GM23338 (cell line): Measurements from ENCODE around the gene RAB41.
"Not testable (repeated sequence)": the region's sequence is repeated elsewhere in the genome, so short reads cannot be mapped to it uniquely, and the experiment has no call there.

Source experiments
- CREB1 ChIP-seq: fragments of 250-450 bp; sonication (Bioruptor Pico); IDR thresholded peaks from 2 replicates; pipeline ENCODE4 v1.5.0; 2020; ENCODE audit warnings: low read depth, mild to moderate bottlenecking, moderate library complexity
- CTCF ChIP-seq, 2 experiments: fragments of 200-600 bp in 1 of 2; sonication (generic) in 1 of 2; conservative IDR thresholded peaks; 2 replicates each; pipeline versions ENCODE4 v1.5.1 to v1.6.1; 2016 to 2017; ENCODE audit warnings: antibody characterized with exemption in 2 of 2, low read depth in 2 of 2, mild to moderate bottlenecking in 2 of 2, moderate library complexity in 1 of 2
- ETS1 ChIP-seq: IDR thresholded peaks from 2 replicates; pipeline ENCODE4 v1.6.1; 2016; ENCODE audit warnings: antibody characterized with exemption
- EZH2 ChIP-seq: fragments of 200-600 bp; sonication (generic); IDR thresholded peaks from one replicate; pipeline ENCODE4 v1.8.0; 2017; ENCODE audit warnings: antibody characterized with exemption, mild to moderate bottlenecking, low read depth; ENCODE audit not compliant: unreplicated experiment
- EZH2phosphoT487 ChIP-seq: fragments of 200-600 bp; sonication (generic); IDR thresholded peaks from one replicate; pipeline ENCODE4 v1.8.1; 2018; ENCODE audit warnings: antibody characterized with exemption; ENCODE audit not compliant: unreplicated experiment
- JUNB ChIP-seq: IDR thresholded peaks from one replicate; pipeline ENCODE4 v1.6.1; 2016; ENCODE audit warnings: antibody characterized with exemption; ENCODE audit not compliant: unreplicated experiment
- NANOG ChIP-seq: IDR thresholded peaks from 2 replicates; pipeline ENCODE4 v1.6.1; 2016; ENCODE audit warnings: antibody characterized with exemption, borderline replicate concordance
- POLR2AphosphoS5 ChIP-seq: IDR thresholded peaks from 2 replicates; pipeline ENCODE4 v1.6.1; 2016; ENCODE audit warnings: antibody characterized with exemption, low read depth
- REST ChIP-seq: IDR thresholded peaks from one replicate; pipeline ENCODE4 v1.6.1; 2018; ENCODE audit warnings: antibody characterized with exemption; ENCODE audit not compliant: unreplicated experiment
- STAT1 ChIP-seq: IDR thresholded peaks from one replicate; pipeline ENCODE4 v1.6.1; 2016; ENCODE audit warnings: antibody characterized with exemption; ENCODE audit not compliant: unreplicated experiment
- ZNF114 ChIP-seq: fragments of 250-450 bp; sonication (Bioruptor Pico); IDR thresholded peaks from 2 replicates; pipeline ENCODE4 v1.5.0; 2020; ENCODE audit warnings: mild to moderate bottlenecking, moderate library complexity
- ZNF462 ChIP-seq: fragments of 250-450 bp; sonication (Bioruptor Pico); IDR thresholded peaks from 2 replicates; pipeline ENCODE4 v1.5.0; 2020; ENCODE audit warnings: mild to moderate bottlenecking, moderate library complexity

GRCh38 chrX:70274029-70274428, 7.9 kb upstream of the RAB41 start:
- not testable (repeated sequence) for TF ChIP-seq CTCF (conservative IDR thresholded peaks at IDR 0.05; ENCODE audit: low read depth in 2 of 2); ZNF462; STAT1; EZH2; REST; EZH2phosphoT487; POLR2AphosphoS5; NANOG; ZNF114 (CRISPR knock-in tag); CREB1 (CRISPR knock-in tag); JUNB; ETS1
